Mucosa of descending colon (tissue), 3 donors: ENCODE results near the gene TMLHE. TPM values are rescaled to one million over a fixed set of nuclear protein-coding genes. Genes with fewer than 3 reads are reported as not detected.
"Not testable (repeated sequence)": the region's sequence is repeated elsewhere in the genome, so short reads cannot be mapped to it uniquely, and the experiment has no call there.

Experiments used
- ATAC-seq: fragments of 200-7000 bp; cut with Tn5 transposase; one replicate; pipeline ENCODE4 v1.9.1; 2020; ENCODE audit warnings: mild to moderate bottlenecking, moderate library complexity
- DNase-seq, 3 donors: peaks; one replicate each; pipeline ENCODE4 v3.0.0-alpha.2; 2020
- H3K36me3 ChIP-seq: fragments of 200-600 bp; one replicate; pipeline ENCODE4 v1.8.0; 2021; ENCODE audit warnings: low read depth, mild to moderate bottlenecking
- H3K4me1 ChIP-seq: fragments of 200-600 bp; one replicate; pipeline ENCODE4 v1.8.0; 2021; ENCODE audit warnings: low read depth, mild to moderate bottlenecking
- H3K4me3 ChIP-seq: fragments of 200-600 bp; one replicate; pipeline ENCODE4 v1.8.0; 2021; ENCODE audit warnings: mild to moderate bottlenecking
- H3K9me3 ChIP-seq: fragments of 200-600 bp; one replicate; pipeline ENCODE4 v1.8.0; 2021; ENCODE audit warnings: mild to moderate bottlenecking
- CTCF ChIP-seq: fragments of 200-600 bp; IDR thresholded peaks from one replicate; pipeline ENCODE4 v1.8.0; 2022; ENCODE audit warnings: antibody characterized with exemption, mild to moderate bottlenecking
- intact Hi-C, 2 donors: fragments of 100-400 bp; cut with DNase I in 1 of 2; cut with micrococcal nuclease in 1 of 2; formaldehyde crosslinking; loops; one replicate each; pipeline versions ENCODE4 v1.11.0 to v1.11.1; 2022; cut with DNase I, micrococcal nuclease
- total RNA-seq, 3 donors: library from RNA; stranded (reverse); fragmentation: NEBNext Ultra II Directional in 2 of 3; extraction: Animal tissue kit (Norgen Biotek cat#: 25700) in 2 of 3; gene quantifications; one replicate each; pipeline versions ENCODE4 v1.2.1 to v1.2.4, GENCODE V29; 2021 to 2023
- donor health status: DM: no; HTN: no; CAD: no; lungs with moderate emphysema.
- donor health status: DM: no; HTN: no; CAD: no.
- donor health status: DM: no; HTN: yes; CAD: no.

TMLHE gene
- total RNA-seq, 3 donors from 2014 or later, result 21.2 to 33.9 (median 24.3) TPM

- Histone ChIP-seq H3K36me3 (no peaks in the 10 kb centered on the region), H3K4me3 (no peak overlapping the region), H3K4me1 (no peaks in the 10 kb centered on the region), H3K9me3 (peaks cover 2% of the 10 kb centered on the region)
- ATAC-seq (no peak), DNase-seq (no peak)
- no peak for TF ChIP-seq CTCF
- intact Hi-C loops, result no loop called here
Measured at GRCh38 chrX:155592331-155592730, 20.4 kb downstream of the TMLHE start.

- Histone ChIP-seq H3K36me3 (no peaks in the 10 kb centered on the region), H3K4me1 (no peaks in the 10 kb centered on the region), H3K4me3 (no peak overlapping the region), H3K9me3 (no peaks in the 10 kb centered on the region)
- intact Hi-C loops, result no loop called here
- TF ChIP-seq CTCF, result no peak
- DNase-seq (no peak), ATAC-seq (peak; percentile 20)
Measured at GRCh38 chrX:155577682-155578081, 35.1 kb downstream of the TMLHE start.

GRCh38 chrX:155563099-155563498 is 49.7 kb downstream of the TMLHE start:
- TF ChIP-seq CTCF, result no peak
- ATAC-seq (no peak), DNase-seq (no peak)
- intact Hi-C loops, result no loop called here
- H3K36me3 ChIP-seq, result no peaks in the 10 kb centered on the region
- H3K4me3 ChIP-seq, result no peak overlapping the region
- no peaks in the 10 kb centered on the region for H3K9me3 ChIP-seq
- no peaks in the 10 kb centered on the region for H3K4me1 ChIP-seq

GRCh38 chrX:155544881-155545280 is 67.9 kb downstream of the TMLHE start:
- H3K9me3 ChIP-seq, result no peaks in the 10 kb centered on the region
- no peak for DNase-seq
- H3K36me3 ChIP-seq, result no peaks in the 10 kb centered on the region
- ATAC-seq, result no peak
- intact Hi-C loops, result no loop called here
- no peak overlapping the region for H3K4me3 ChIP-seq
- no peaks in the 10 kb centered on the region for H3K4me1 ChIP-seq
- TF ChIP-seq CTCF, result no peak

GRCh38 chrX:155535866-155536265 is 76.9 kb downstream of the TMLHE start:
- no peaks in the 10 kb centered on the region for H3K9me3 ChIP-seq
- H3K4me1 ChIP-seq, result no peaks in the 10 kb centered on the region
- no peak for DNase-seq
- H3K36me3 ChIP-seq, result no peaks in the 10 kb centered on the region
- TF ChIP-seq CTCF, result no peak
- no peak for ATAC-seq
- H3K4me3 ChIP-seq, result no peak overlapping the region
- intact Hi-C loops, result no loop called here

GRCh38 chrX:155534800-155535199 is 78.0 kb downstream of the TMLHE start:
- ATAC-seq (no peak), DNase-seq (no peak)
- TF ChIP-seq CTCF, result no peak

GRCh38 chrX:155527023-155527422 is 85.7 kb downstream of the TMLHE start:
- DNase-seq, H3K36me3 ChIP-seq, H3K9me3 ChIP-seq, H3K4me1 ChIP-seq, ATAC-seq, intact Hi-C loops, H3K4me3 ChIP-seq: not testable (repeated sequence)

More at GRCh38 chrX:155534800-155535199, 78.0 kb downstream of the TMLHE start:
- H3K9me3 ChIP-seq, result no peaks in the 10 kb centered on the region
- H3K4me3 ChIP-seq, result no peak overlapping the region
- H3K4me1 ChIP-seq, result no peaks in the 10 kb centered on the region
- intact Hi-C loops, result no loop called here
- H3K36me3 ChIP-seq, result no peaks in the 10 kb centered on the region
